H1 (cell line): ENCODE data around the gene IQCN.

ENCODE experiments used
- ATF2 ChIP-seq: IDR thresholded peaks from 2 replicates; pipeline ENCODE4 v1.6.1; 2012; ENCODE audit warnings: low read length, inconsistent platforms
- ATF3 ChIP-seq: IDR thresholded peaks from 2 replicates; pipeline ENCODE4 v1.6.1; 2011; ENCODE audit warnings: low read depth, mild to moderate bottlenecking, low read length; ENCODE audit not compliant: insufficient read depth
- BACH1 ChIP-seq: IDR thresholded peaks from 2 replicates; pipeline ENCODE4 v1.6.1; 2012; ENCODE audit warnings: low read length, improper control_type of control experiment
- CBX8 ChIP-seq: fragments of 300-800, 300-1000 bp; sonication (generic); IDR thresholded peaks from 2 replicates; pipeline ENCODE4 v1.7.1; 2016; ENCODE audit warnings: low read depth, low read length, borderline replicate concordance
- CTCF ChIP-seq, 3 experiments: IDR thresholded peaks; 1 replicate in 2 of 3; 2 replicates in 1 of 3; pipeline versions ENCODE4 v1.5.1 to v1.6.1; 2011; ENCODE audit warnings: low read length in 3 of 3, mild to moderate bottlenecking in 3 of 3, inconsistent platforms in 2 of 3, low read depth in 1 of 3, moderate library complexity in 1 of 3; ENCODE audit not compliant: insufficient read depth in 1 of 3; ENCODE audit errors: control extremely low read depth in 1 of 3
- EP300 ChIP-seq, 2 experiments: IDR thresholded peaks; 1 replicate in 1 of 2; 2 replicates in 1 of 2; pipeline ENCODE4 v1.6.1; 2011 to 2012; ENCODE audit warnings: low read depth in 2 of 2, low read length in 2 of 2, mild to moderate bottlenecking in 2 of 2, borderline replicate concordance in 1 of 2, inconsistent platforms in 1 of 2, moderate library complexity in 1 of 2
- EZH2 ChIP-seq: fragments of 200-600 bp; sonication (generic); IDR thresholded peaks from 2 replicates; pipeline ENCODE4 v1.7.1; 2012; ENCODE audit warnings: low read depth, mild to moderate bottlenecking, moderate library complexity, low read length, inconsistent platforms; ENCODE audit not compliant: severe bottlenecking
- GABPA ChIP-seq: IDR thresholded peaks from 2 replicates; pipeline ENCODE4 v1.6.1; 2011; ENCODE audit warnings: mild to moderate bottlenecking, low read length, moderate library complexity, borderline replicate concordance; ENCODE audit not compliant: insufficient read depth
- MAX ChIP-seq: IDR thresholded peaks from 2 replicates; pipeline ENCODE4 v1.6.1; 2012; ENCODE audit warnings: inconsistent platforms
- SIN3A ChIP-seq, 2 experiments: IDR thresholded peaks in 1 of 2; conservative IDR thresholded peaks in 1 of 2; 2 replicates each; pipeline ENCODE4 v1.6.1; 2011 to 2012; ENCODE audit warnings: low read length in 2 of 2, improper control_type of control experiment in 1 of 2, low read depth in 1 of 2, mild to moderate bottlenecking in 1 of 2
- SIRT6 ChIP-seq: IDR thresholded peaks from one replicate; pipeline ENCODE4 v1.7.1; 2012; ENCODE audit warnings: low read length, inconsistent platforms
- SRF ChIP-seq: IDR thresholded peaks from 2 replicates; pipeline ENCODE4 v1.6.1; 2011; ENCODE audit warnings: mild to moderate bottlenecking, low read depth, low read length, moderate library complexity
- TBP ChIP-seq: IDR thresholded peaks from 2 replicates; pipeline ENCODE4 v1.6.1; 2011; ENCODE audit warnings: low read depth, low read length, improper control_type of control experiment

- TF ChIP-seq CTCF (IDR thresholded peaks at IDR 0.05; ENCODE audit: control extremely low read depth in 1 of 3, insufficient read depth in 1 of 3, low read depth in 1 of 3, low read length in 3 of 3) (no peak), TBP (no peak), CBX8 (no peak), EZH2 (no peak), SIRT6 (no peak), BACH1 (no peak), SRF (no peak), SIN3A (conservative IDR thresholded peaks at IDR 0.05 in 1 of 2, IDR thresholded peaks at IDR 0.05 in 1 of 2; ENCODE audit: low read depth in 1 of 2, low read length in 2 of 2) (no peak), EP300 (IDR thresholded peaks at IDR 0.05; ENCODE audit: borderline replicate concordance in 1 of 2, low read depth in 2 of 2, low read length in 2 of 2) (no peak), MAX (no peak), ATF3 (no peak), GABPA (no peak), ATF2 (no peak)
Observed at GRCh38 chr19:18299654-18300053, 25.4 kb upstream of the IQCN start.
